Measurements from ENCODE around the gene RAP1GAP2.

- TF ChIP-seq, protein P1, sequence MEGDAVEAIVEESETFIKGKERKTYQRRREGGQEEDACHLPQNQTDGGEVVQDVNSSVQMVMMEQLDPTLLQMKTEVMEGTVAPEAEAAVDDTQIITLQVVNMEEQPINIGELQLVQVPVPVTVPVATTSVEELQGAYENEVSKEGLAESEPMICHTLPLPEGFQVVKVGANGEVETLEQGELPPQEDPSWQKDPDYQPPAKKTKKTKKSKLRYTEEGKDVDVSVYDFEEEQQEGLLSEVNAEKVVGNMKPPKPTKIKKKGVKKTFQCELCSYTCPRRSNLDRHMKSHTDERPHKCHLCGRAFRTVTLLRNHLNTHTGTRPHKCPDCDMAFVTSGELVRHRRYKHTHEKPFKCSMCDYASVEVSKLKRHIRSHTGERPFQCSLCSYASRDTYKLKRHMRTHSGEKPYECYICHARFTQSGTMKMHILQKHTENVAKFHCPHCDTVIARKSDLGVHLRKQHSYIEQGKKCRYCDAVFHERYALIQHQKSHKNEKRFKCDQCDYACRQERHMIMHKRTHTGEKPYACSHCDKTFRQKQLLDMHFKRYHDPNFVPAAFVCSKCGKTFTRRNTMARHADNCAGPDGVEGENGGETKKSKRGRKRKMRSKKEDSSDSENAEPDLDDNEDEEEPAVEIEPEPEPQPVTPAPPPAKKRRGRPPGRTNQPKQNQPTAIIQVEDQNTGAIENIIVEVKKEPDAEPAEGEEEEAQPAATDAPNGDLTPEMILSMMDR (conservative IDR thresholded peaks at IDR 0.05): no peak
- no peak for TF ChIP-seq ZFX (IDR thresholded peaks at IDR 0.05)
Measured at GRCh38 chr17:2936351-2936750, 140.1 kb downstream of the RAP1GAP2 start.

Measured in C4-2B (cell line).